ENCODE measurements around the gene ATOSA.

The ATOSA gene

GRCh38 chr15:52645916-52646315 lies 33.3 kb downstream of the ATOSA start:
- DNase-seq, result no peak

GRCh38 chr15:52642386-52643361 lies 36.5 kb downstream of the ATOSA start:
- no peak for DNase-seq

- DNase-seq, result no peak
Observed at GRCh38 chr15:52636459-52636858, 42.7 kb downstream of the ATOSA start.

GRCh38 chr15:52635908-52636307 lies 43.3 kb downstream of the ATOSA start:
- DNase-seq, result no peak

All from islet precursor cell (in vitro differentiated cells).